Measurements from ENCODE around the gene LGALS8.

Gene LGALS8

GRCh38 chr1:236494082-236494481 lies 29.7 kb upstream of the LGALS8 start:
- H3K27ac ChIP-seq, result no peak overlapping the region
- H3K27me3 ChIP-seq (ENCODE audit: insufficient read depth, low read depth), result no peaks in the 10 kb centered on the region
- H3K4me1 ChIP-seq (ENCODE audit: low read depth, poor library complexity, severe bottlenecking), result no peaks in the 10 kb centered on the region
- TF ChIP-seq CTCF (conservative IDR thresholded peaks at IDR 0.05; ENCODE audit: low read depth, low read length), result no peak
- no peaks in the 10 kb centered on the region for H4K20me1 ChIP-seq (ENCODE audit: insufficient read depth)
- no peaks in the 10 kb centered on the region for H3K36me3 ChIP-seq (ENCODE audit: insufficient read depth)
- H3K4me3 ChIP-seq (IDR thresholded peaks at IDR 0.05; ENCODE audit: insufficient read depth, low read depth, low read length), result no peak overlapping the region
- no peak overlapping the region for H3K9ac ChIP-seq
- no peaks in the 10 kb centered on the region for H3K79me2 ChIP-seq (ENCODE audit: insufficient read depth, low read depth)
- no peak overlapping the region for H2AFZ ChIP-seq (ENCODE audit: low read depth)
- H3K4me2 ChIP-seq, result no peak overlapping the region

GRCh38 chr1:236494586-236495466 lies 29.0 kb upstream of the LGALS8 start:
- no peaks in the 10 kb centered on the region for H3K79me2 ChIP-seq (ENCODE audit: insufficient read depth, low read depth)
- no peaks in the 10 kb centered on the region for H3K36me3 ChIP-seq (ENCODE audit: insufficient read depth)
- H4K20me1 ChIP-seq (ENCODE audit: insufficient read depth), result no peaks in the 10 kb centered on the region
- H3K27me3 ChIP-seq (ENCODE audit: insufficient read depth, low read depth), result no peaks in the 10 kb centered on the region
- no peak overlapping the region for H3K9ac ChIP-seq
- no peaks in the 10 kb centered on the region for H3K4me1 ChIP-seq (ENCODE audit: low read depth, poor library complexity, severe bottlenecking)
- no peak overlapping the region for H3K27ac ChIP-seq
- TF ChIP-seq CTCF (conservative IDR thresholded peaks at IDR 0.05; ENCODE audit: low read depth, low read length), result no peak
- no peak overlapping the region for H3K4me3 ChIP-seq (IDR thresholded peaks at IDR 0.05; ENCODE audit: insufficient read depth, low read depth, low read length)
- no peak overlapping the region for H3K4me2 ChIP-seq
- H2AFZ ChIP-seq (ENCODE audit: low read depth), result no peak overlapping the region

GRCh38 chr1:236495467-236496112 lies 28.2 kb upstream of the LGALS8 start:
- no peaks in the 10 kb centered on the region for H3K36me3 ChIP-seq (ENCODE audit: insufficient read depth)
- no peaks in the 10 kb centered on the region for H3K79me2 ChIP-seq (ENCODE audit: insufficient read depth, low read depth)
- TF ChIP-seq CTCF (conservative IDR thresholded peaks at IDR 0.05; ENCODE audit: low read depth, low read length), result no peak
- H3K4me3 ChIP-seq (IDR thresholded peaks at IDR 0.05; ENCODE audit: insufficient read depth, low read depth, low read length), result no peak overlapping the region
- H3K9ac ChIP-seq, result no peak overlapping the region
- no peaks in the 10 kb centered on the region for H3K4me1 ChIP-seq (ENCODE audit: low read depth, poor library complexity, severe bottlenecking)
- no peak overlapping the region for H2AFZ ChIP-seq (ENCODE audit: low read depth)
- no peak overlapping the region for H3K27ac ChIP-seq
- no peaks in the 10 kb centered on the region for H4K20me1 ChIP-seq (ENCODE audit: insufficient read depth)
- no peaks in the 10 kb centered on the region for H3K27me3 ChIP-seq (ENCODE audit: insufficient read depth, low read depth)
- H3K4me2 ChIP-seq, result no peak overlapping the region

GRCh38 chr1:236497908-236498307 lies 25.9 kb upstream of the LGALS8 start:
- no peaks in the 10 kb centered on the region for H3K79me2 ChIP-seq (ENCODE audit: insufficient read depth, low read depth)
- TF ChIP-seq CTCF (conservative IDR thresholded peaks at IDR 0.05; ENCODE audit: low read depth, low read length), result no peak
- no peaks in the 10 kb centered on the region for H3K27me3 ChIP-seq (ENCODE audit: insufficient read depth, low read depth)
- no peak overlapping the region for H3K4me2 ChIP-seq
- H3K4me3 ChIP-seq (IDR thresholded peaks at IDR 0.05; ENCODE audit: insufficient read depth, low read depth, low read length), result no peak overlapping the region
- H4K20me1 ChIP-seq (ENCODE audit: insufficient read depth), result no peaks in the 10 kb centered on the region
- H3K27ac ChIP-seq, result no peak overlapping the region
- H3K9ac ChIP-seq, result no peak overlapping the region
- H2AFZ ChIP-seq (ENCODE audit: low read depth), result no peak overlapping the region
- H3K36me3 ChIP-seq (ENCODE audit: insufficient read depth), result no peaks in the 10 kb centered on the region
- H3K4me1 ChIP-seq (ENCODE audit: low read depth, poor library complexity, severe bottlenecking), result no peaks in the 10 kb centered on the region

Measured in KMS-11 (cell line).